ENCODE data around the gene ATP8B3. TPM values are rescaled to one million over a fixed set of nuclear protein-coding genes. Genes with fewer than 3 reads are reported as not detected.

Gene ATP8B3
- total and polyA plus RNA-seq, 7 donors: 0.06 to 0.30 (median 0.17) TPM; not detected in 1

DNA sequence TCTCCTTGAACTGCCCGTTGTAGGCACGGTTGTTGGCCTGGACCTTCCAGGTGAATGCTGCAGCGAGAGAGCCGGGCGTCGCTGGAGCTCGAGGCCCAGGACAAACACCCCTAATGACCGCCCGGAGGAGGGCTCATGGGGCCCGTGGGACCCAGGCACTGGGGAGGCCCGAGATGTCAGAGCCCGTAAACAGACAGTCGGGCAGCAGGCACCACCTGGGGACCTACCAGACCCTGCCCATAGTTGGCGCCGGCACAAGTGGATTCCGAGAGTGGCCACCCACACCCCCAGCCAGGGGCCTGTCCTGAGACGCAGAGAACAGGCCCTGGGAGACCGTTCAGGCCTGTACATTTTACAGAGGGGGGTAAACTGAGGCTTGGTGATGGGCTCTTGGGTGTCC, 2.4 kb downstream of the ATP8B3 start:
- H3K27ac ChIP-seq: no peak overlapping the region
- intact Hi-C loops (cut with DNase I): no loop called here
- H3K27me3 ChIP-seq (ENCODE audit: insufficient read depth in 3 of 3, low read length in 2 of 3): no peaks in the 10 kb centered on the region
- H3K36me3 ChIP-seq (ENCODE audit: insufficient read depth in 1 of 2, low read depth in 1 of 2): peaks cover 0 to 2% of the 10 kb centered on the region in 2 donors
- 74 to 79% (median 75%) methylated on average over 18 of the region's 18 CpGs for WGBS, 3 donors
- DNase-seq: no peak
- H3K4me3 ChIP-seq: no peak overlapping the region
- no peaks in the 10 kb centered on the region for H3K9me3 ChIP-seq
- no peak for ATAC-seq
- peaks cover 5% of the 10 kb centered on the region for H3K4me1 ChIP-seq
- TF ChIP-seq, protein P1, sequence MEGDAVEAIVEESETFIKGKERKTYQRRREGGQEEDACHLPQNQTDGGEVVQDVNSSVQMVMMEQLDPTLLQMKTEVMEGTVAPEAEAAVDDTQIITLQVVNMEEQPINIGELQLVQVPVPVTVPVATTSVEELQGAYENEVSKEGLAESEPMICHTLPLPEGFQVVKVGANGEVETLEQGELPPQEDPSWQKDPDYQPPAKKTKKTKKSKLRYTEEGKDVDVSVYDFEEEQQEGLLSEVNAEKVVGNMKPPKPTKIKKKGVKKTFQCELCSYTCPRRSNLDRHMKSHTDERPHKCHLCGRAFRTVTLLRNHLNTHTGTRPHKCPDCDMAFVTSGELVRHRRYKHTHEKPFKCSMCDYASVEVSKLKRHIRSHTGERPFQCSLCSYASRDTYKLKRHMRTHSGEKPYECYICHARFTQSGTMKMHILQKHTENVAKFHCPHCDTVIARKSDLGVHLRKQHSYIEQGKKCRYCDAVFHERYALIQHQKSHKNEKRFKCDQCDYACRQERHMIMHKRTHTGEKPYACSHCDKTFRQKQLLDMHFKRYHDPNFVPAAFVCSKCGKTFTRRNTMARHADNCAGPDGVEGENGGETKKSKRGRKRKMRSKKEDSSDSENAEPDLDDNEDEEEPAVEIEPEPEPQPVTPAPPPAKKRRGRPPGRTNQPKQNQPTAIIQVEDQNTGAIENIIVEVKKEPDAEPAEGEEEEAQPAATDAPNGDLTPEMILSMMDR (IDR thresholded peaks at IDR 0.05): no peak

DNA sequence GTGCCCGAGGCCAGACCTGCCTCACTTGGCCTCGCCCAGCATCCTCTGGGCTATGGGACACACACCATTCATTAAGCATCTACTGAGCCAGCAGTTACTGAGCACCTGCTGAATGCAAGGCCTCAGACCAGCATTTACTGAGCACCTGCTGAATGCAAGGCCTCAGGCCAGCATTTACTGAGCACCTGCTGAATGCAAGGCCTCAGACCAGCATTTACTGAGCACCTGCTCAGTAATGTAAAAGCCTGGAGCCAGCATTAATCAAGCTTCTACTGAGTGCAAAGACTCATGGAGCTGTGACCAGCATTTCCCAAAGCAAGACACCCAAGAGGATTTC, 3.7 kb downstream of the ATP8B3 start:
- DNase-seq (no peak), ATAC-seq (no peak)
- intact Hi-C loops (cut with DNase I): no loop called here
- TF ChIP-seq, protein P1 (IDR thresholded peaks at IDR 0.05): no peak
- WGBS, 3 donors: 69 to 93% (median 80%) methylated on average over 2 of the region's 2 CpGs
- Histone ChIP-seq H3K4me1 (peaks cover 5% of the 10 kb centered on the region), H3K36me3 (ENCODE audit: insufficient read depth in 1 of 2, low read depth in 1 of 2) (no peaks in the 10 kb centered on the region), H3K9me3 (no peaks in the 10 kb centered on the region), H3K4me3 (no peak overlapping the region), H3K27ac (no peak overlapping the region), H3K27me3 (ENCODE audit: insufficient read depth in 3 of 3, low read length in 2 of 3) (no peaks in the 10 kb centered on the region)

DNA sequence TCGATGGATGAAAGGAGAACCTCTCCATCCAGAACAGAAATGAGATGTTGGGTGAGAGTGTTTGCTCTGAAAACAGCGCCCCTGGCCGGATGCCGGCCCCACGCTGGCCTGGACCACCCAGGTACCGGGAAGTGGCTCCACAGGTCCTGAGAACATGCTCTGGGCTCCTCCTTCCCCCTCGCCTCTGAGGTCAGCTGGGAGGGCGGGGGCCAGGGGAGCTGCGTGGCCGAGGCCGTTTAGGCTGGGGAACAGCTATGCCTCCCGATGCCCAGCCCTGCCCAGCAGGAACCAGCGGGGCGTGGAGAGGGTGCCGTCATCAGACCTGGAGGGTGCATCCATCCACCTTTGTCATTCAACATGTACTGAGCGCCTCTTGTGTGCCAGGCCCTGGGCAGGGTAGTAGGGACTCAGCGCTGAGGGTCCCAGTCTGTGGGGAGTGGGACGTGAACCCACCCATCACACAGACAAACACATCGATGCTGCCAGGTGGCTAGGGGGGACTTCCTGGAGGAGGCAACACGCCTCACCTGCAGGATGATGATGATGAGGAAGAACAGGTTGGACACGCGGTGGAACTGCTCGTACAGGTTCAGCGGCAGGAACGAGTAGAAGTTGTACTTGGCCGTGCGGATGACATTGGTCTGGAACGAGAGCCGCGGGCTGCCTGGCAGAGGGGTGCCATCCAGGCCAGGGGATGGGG, 4.2 kb downstream of the ATP8B3 start:
- no peak overlapping the region for H3K4me3 ChIP-seq
- H3K4me1 ChIP-seq: peaks cover 5% of the 10 kb centered on the region
- H3K27me3 ChIP-seq (ENCODE audit: insufficient read depth in 3 of 3, low read length in 2 of 3): peaks cover 0 to 2% (median 0%) of the 10 kb centered on the region in 3 donors
- no peaks in the 10 kb centered on the region for H3K9me3 ChIP-seq
- intact Hi-C loops (cut with DNase I): no loop called here
- ATAC-seq (no peak), DNase-seq (peak in 1 of 2 donors; percentile 48)
- TF ChIP-seq, protein P1 (IDR thresholded peaks at IDR 0.05): no peak
- H3K27ac ChIP-seq: no peak overlapping the region
- no peaks in the 10 kb centered on the region for H3K36me3 ChIP-seq (ENCODE audit: insufficient read depth in 1 of 2, low read depth in 1 of 2)
- WGBS, 3 donors: 61 to 69% (median 64%) methylated on average over 30 of the region's 30 CpGs

DNA sequence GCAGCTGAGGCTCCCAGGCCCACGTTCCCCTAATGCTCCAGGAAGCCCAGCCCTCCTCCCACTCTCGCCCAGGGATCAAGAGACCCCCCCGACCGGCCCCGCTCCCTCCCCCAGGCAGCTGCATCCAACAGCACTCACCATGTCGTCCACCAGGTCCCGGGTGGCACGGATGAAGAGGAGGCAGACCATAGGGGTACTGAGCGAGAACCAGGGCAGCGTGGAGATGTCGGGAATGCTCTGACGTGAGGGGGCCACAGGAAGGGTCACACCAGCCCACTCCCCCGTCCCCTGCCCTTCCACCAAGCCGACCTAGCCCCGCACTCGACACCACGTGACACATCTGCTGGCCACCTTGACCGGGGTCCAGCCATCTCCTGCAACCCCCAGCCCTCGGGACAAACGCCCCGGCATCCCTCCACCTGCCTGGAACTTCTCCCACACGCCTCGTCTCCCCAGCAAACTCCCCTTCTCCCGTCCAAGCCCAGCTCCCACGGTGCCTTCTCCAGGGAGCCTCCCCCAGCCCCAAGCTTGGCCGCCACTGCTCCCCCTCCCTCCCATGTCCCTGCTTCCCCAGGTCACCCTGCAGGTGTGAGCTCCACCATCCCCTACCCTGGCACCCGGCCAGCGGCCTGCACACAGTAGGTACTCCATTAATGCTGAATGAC, 4.9 kb downstream of the ATP8B3 start:
- no peak overlapping the region for H3K4me3 ChIP-seq
- 43 to 50% (median 46%) methylated on average over 27 to 28 of the region's 28 CpGs for WGBS, 3 donors
- TF ChIP-seq, protein P1 (IDR thresholded peaks at IDR 0.05): no peak
- H3K9me3 ChIP-seq: no peaks in the 10 kb centered on the region
- H3K4me1 ChIP-seq: peaks cover 5% of the 10 kb centered on the region
- DNase-seq: peak in 1 of 2 donors; percentile 39
- H3K27ac ChIP-seq: no peak overlapping the region
- H3K36me3 ChIP-seq (ENCODE audit: insufficient read depth in 1 of 2, low read depth in 1 of 2): no peaks in the 10 kb centered on the region
- H3K27me3 ChIP-seq (ENCODE audit: insufficient read depth in 3 of 3, low read length in 2 of 3): peaks cover 0 to 2% (median 0%) of the 10 kb centered on the region in 3 donors
- intact Hi-C loops (cut with DNase I): no loop called here
- no peak for ATAC-seq
